Common myeloid progenitor, CD34-positive (primary cell): Measurements from ENCODE around the gene GLI2.

Experiments
- CTCF ChIA-PET: fragments of 350-600 bp; sonication (Branson Sonifier 250); formaldehyde crosslinking; loops from one replicate; lab custom pipeline; 2021; ENCODE audit warnings: antibody characterized with exemption; lab: Charles Lee
- POLR2A ChIA-PET: fragments of 350-600 bp; sonication (Branson Sonifier 250); formaldehyde crosslinking; loops from one replicate; lab custom pipeline; 2021; ENCODE audit warnings: antibody characterized with exemption; lab: Charles Lee
- DNase-seq, 3 donors: peaks; one replicate each; pipeline versions ENCODE4 v3.0.0 to v3.0.0-alpha.2; 2013
- H3K27ac ChIP-seq, 2 experiments: 1 replicate in 1 of 2; 2 replicates in 1 of 2; pipeline ENCODE4 v1.7.0; 2013; ENCODE audit warnings: inconsistent platforms in 2 of 2, low read length in 2 of 2, mild to moderate bottlenecking in 2 of 2, low read depth in 1 of 2, moderate library complexity in 1 of 2; ENCODE audit not compliant: severe bottlenecking in 2 of 2, insufficient read depth in 1 of 2, poor library complexity in 1 of 2
- H3K27me3 ChIP-seq, 5 experiments: replicated peaks in 2 of 5; 1 replicate in 3 of 5; 2 replicates in 2 of 5; pipeline versions ENCODE4 v1.6.1 to v1.7.0; 2013; ENCODE audit warnings: low read length in 4 of 5, mild to moderate bottlenecking in 2 of 5, moderate library complexity in 2 of 5, inconsistent platforms in 1 of 5; ENCODE audit not compliant: insufficient read depth in 5 of 5, control insufficient read depth in 4 of 5
- H3K36me3 ChIP-seq, 4 experiments: 1 replicate in 2 of 4; 2 replicates in 2 of 4; pipeline versions ENCODE4 v1.6.1 to v1.7.0; 2013; ENCODE audit warnings: low read length in 3 of 4, control low read depth in 1 of 4, mild to moderate bottlenecking in 1 of 4; ENCODE audit not compliant: control insufficient read depth in 4 of 4, insufficient read depth in 4 of 4
- H3K4me1 ChIP-seq, 4 experiments: 1 replicate in 3 of 4; 2 replicates in 1 of 4; pipeline versions ENCODE4 v1.6.1 to v1.7.1; 2013; ENCODE audit warnings: low read length in 3 of 4, mild to moderate bottlenecking in 3 of 4, control low read depth in 1 of 4, inconsistent platforms in 1 of 4, moderate library complexity in 1 of 4; ENCODE audit not compliant: control insufficient read depth in 4 of 4, insufficient read depth in 4 of 4; ENCODE audit errors: control extremely low read depth in 1 of 4
- H3K4me3 ChIP-seq, 7 experiments: 1 replicate in 4 of 7; 2 replicates in 3 of 7; pipeline versions ENCODE4 v1.5.1 to v1.7.0; 2013; ENCODE audit warnings: mild to moderate bottlenecking in 7 of 7, low read length in 6 of 7, moderate library complexity in 6 of 7, inconsistent platforms in 2 of 7, low read depth in 2 of 7, control low read depth in 1 of 7; ENCODE audit not compliant: insufficient read depth in 4 of 7, control insufficient read depth in 1 of 7; ENCODE audit errors: extremely low read depth in 1 of 7
- H3K9me3 ChIP-seq, 5 experiments: 1 replicate in 4 of 5; 2 replicates in 1 of 5; pipeline versions ENCODE4 v1.6.1 to v1.7.1; 2013; ENCODE audit warnings: low read length in 4 of 5, mild to moderate bottlenecking in 2 of 5, inconsistent platforms in 1 of 5, low read depth in 1 of 5, moderate library complexity in 1 of 5; ENCODE audit not compliant: control insufficient read depth in 4 of 5, insufficient read depth in 2 of 5; ENCODE audit errors: control extremely low read depth in 1 of 5
- WGBS: methylation state at CpG from one replicate; pipeline ENCODE4 v1.1.5; 2013; ENCODE audit not compliant: insufficient coverage; 5-methylcytosine and 5-hydroxymethylcytosine counted together

Gene GLI2

DNA sequence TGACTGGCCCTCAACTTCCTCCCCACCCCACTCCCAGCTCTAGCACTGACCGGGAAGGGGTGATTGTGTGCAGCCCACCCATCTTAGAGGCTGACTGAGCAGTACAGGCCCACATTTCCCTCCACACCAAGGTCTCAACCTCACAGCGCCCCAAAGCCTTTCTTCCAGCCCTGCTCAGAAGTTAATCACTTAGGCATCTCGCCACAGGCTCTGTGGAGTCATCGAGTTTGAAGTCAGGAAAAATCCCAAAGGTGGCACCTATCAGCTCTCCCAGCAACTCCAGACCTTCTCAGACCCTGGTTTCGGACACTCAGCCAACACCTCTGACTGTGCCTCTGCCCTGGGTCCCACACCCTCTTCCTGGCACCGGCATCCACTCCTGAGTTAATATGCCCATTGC, 43.0 kb upstream of the GLI2 start:
- DNase-seq: no peak
- ChIA-PET CTCF (interaction anchor here (1.0 to 3.4 kb wide), 8 partner anchors 11 to 390 kb away, joined by 3 to 21 read pairs (median 4); no protein-coding TSS in a partner anchor), POLR2A (no interaction called here)
- peaks cover 0 to 2% (median 0%) of the 10 kb centered on the region in 5 experiments for H3K9me3 ChIP-seq
- peaks cover 0 to 8% (median 0%) of the 10 kb centered on the region in 4 experiments for H3K4me1 ChIP-seq
- no peak overlapping the region for H3K27ac ChIP-seq
- H3K27me3 ChIP-seq: peaks cover 8 to 52% (median 15%) of the 10 kb centered on the region in 5 experiments
- no peak overlapping the region for H3K4me3 ChIP-seq
- WGBS: 97% methylated on average over 4 of the region's 6 CpGs
- no peaks in the 10 kb centered on the region for H3K36me3 ChIP-seq

DNA sequence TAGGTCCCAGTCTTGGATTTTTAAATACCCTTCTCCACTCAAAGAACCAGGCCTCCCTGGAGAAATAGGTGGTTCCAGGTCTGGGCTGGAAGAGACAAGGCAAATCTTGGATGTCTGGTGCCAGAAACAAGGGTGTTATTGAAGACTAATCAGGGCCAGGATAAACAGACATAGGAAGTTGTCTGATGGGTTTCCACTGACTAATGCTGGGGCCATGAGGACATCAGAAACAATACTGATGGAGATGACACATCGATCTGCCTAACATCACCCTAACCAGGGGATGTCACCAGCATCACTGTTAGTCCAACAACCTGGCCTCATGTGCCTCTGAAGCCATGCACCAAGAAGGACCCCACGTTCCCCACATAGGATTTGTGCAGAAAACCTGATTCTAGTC, 42.5 kb upstream of the GLI2 start:
- Histone ChIP-seq H3K4me3 (no peak overlapping the region), H3K27me3 (peaks cover 8 to 52% (median 15%) of the 10 kb centered on the region in 5 experiments), H3K9me3 (peaks cover 0 to 2% (median 0%) of the 10 kb centered on the region in 5 experiments), H3K4me1 (peaks cover 0 to 8% (median 0%) of the 10 kb centered on the region in 4 experiments), H3K36me3 (no peaks in the 10 kb centered on the region), H3K27ac (no peak overlapping the region)
- ChIA-PET CTCF (interaction anchor here (1.0 to 3.4 kb wide), 9 partner anchors 12 to 390 kb away, joined by 3 to 21 read pairs (median 4); no protein-coding TSS in a partner anchor), POLR2A (no interaction called here)
- DNase-seq: no peak
- 90% methylated on average over 1 of the region's 2 CpGs for WGBS

DNA sequence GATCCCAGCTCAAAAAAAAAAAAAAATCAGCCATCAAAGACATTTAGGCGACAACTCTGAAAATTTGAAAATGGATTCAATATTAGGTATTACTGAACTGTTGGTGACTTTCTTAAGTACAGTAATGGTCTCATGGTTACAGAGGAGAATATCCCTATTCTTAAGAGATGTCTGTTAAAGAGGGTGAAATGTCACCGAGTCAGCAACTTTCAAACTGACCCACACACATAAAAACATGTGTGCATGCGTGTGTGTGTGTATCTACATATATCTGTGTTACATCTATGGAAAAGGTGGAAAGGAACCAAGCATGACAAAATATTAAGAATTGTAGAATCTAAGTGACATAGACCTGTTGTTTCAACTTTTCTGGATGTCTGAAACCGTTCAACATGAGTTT, 41.6 kb upstream of the GLI2 start:
- H3K4me1 ChIP-seq: peaks cover 0 to 8% (median 0%) of the 10 kb centered on the region in 4 experiments
- peaks cover 8 to 55% (median 15%) of the 10 kb centered on the region in 5 experiments for H3K27me3 ChIP-seq
- peaks cover 0 to 2% (median 0%) of the 10 kb centered on the region in 5 experiments for H3K9me3 ChIP-seq
- POLR2A ChIA-PET: no interaction called here
- CTCF ChIA-PET: interaction anchor here (0.6 to 3.7 kb wide), 7 partner anchors 13 to 386 kb away, joined by 3 to 29 read pairs (median 6); no protein-coding TSS in a partner anchor
- no peak for DNase-seq
- WGBS: 67% methylated on average over 1 of the region's 4 CpGs
- no peak overlapping the region for H3K4me3 ChIP-seq
- H3K27ac ChIP-seq: no peak overlapping the region
- no peaks in the 10 kb centered on the region for H3K36me3 ChIP-seq

GRCh38 chr2:120697471-120697870, 38.2 kb upstream of the GLI2 start:
- peaks cover 0 to 2% (median 0%) of the 10 kb centered on the region in 5 experiments for H3K9me3 ChIP-seq
- peaks cover 6 to 54% (median 15%) of the 10 kb centered on the region in 5 experiments for H3K27me3 ChIP-seq
- POLR2A ChIA-PET: no interaction called here
- no peak overlapping the region for H3K4me3 ChIP-seq
- H3K4me1 ChIP-seq: peaks cover 0 to 10% (median 0%) of the 10 kb centered on the region in 4 experiments
- no peaks in the 10 kb centered on the region for H3K36me3 ChIP-seq
- CTCF ChIA-PET: interaction anchor here (0.7 to 3.7 kb wide), 5 partner anchors 10 to 383 kb away, joined by 3 to 29 read pairs (median 4); no protein-coding TSS in a partner anchor
- no peak overlapping the region for H3K27ac ChIP-seq
- WGBS: 100% methylated on average over 1 of the region's 2 CpGs
- DNase-seq: no peak

GRCh38 chr2:120699292-120699691, 36.4 kb upstream of the GLI2 start:
- DNase-seq: no peak
- Histone ChIP-seq H3K4me1 (peaks cover 0 to 15% (median 0%) of the 10 kb centered on the region in 4 experiments), H3K4me3 (no peak overlapping the region), H3K27ac (no peak overlapping the region), H3K27me3 (peaks cover 6 to 57% (median 10%) of the 10 kb centered on the region in 5 experiments), H3K36me3 (no peaks in the 10 kb centered on the region), H3K9me3 (peaks cover 0 to 2% (median 0%) of the 10 kb centered on the region in 5 experiments)
- ChIA-PET CTCF (interaction anchor here (0.8 to 1.8 kb wide), 2 partner anchors 378 to 381 kb away, joined by 3 to 10 read pairs; no protein-coding TSS in a partner anchor), POLR2A (no interaction called here)
- WGBS: 67% methylated on average over 1 of the region's 3 CpGs

- H3K27ac ChIP-seq: no peak overlapping the region
Measured at GRCh38 chr2:120700659-120701058, 35.0 kb upstream of the GLI2 start.

GRCh38 chr2:120701096-120701495, 34.6 kb upstream of the GLI2 start:
- Histone ChIP-seq H3K36me3 (no peaks in the 10 kb centered on the region), H3K9me3 (peaks cover 0 to 2% (median 0%) of the 10 kb centered on the region in 5 experiments), H3K4me1 (peaks cover 0 to 7% (median 0%) of the 10 kb centered on the region in 4 experiments), H3K27ac (no peak overlapping the region), H3K27me3 (peaks cover 3 to 40% (median 4%) of the 10 kb centered on the region in 5 experiments), H3K4me3 (no peak overlapping the region)
- 93% methylated on average over 2 of the region's 7 CpGs for WGBS
- no peak for DNase-seq
- CTCF ChIA-PET: interaction anchor here (0.6 to 1.7 kb wide), 4 partner anchors 11 to 378 kb away, joined by 3 to 5 read pairs (median 4); no protein-coding TSS in a partner anchor
- POLR2A ChIA-PET: no interaction called here

More at GRCh38 chr2:120700659-120701058, 35.0 kb upstream of the GLI2 start:
- ChIA-PET POLR2A (no interaction called here), CTCF (interaction anchor here (0.6 to 1.7 kb wide), 2 partner anchors 18 to 378 kb away, joined by 4 to 5 read pairs; no protein-coding TSS in a partner anchor)
- peaks cover 0 to 11% (median 0%) of the 10 kb centered on the region in 4 experiments for H3K4me1 ChIP-seq
- 89% methylated on average over 2 of the region's 4 CpGs for WGBS
- no peak for DNase-seq
- H3K9me3 ChIP-seq: peaks cover 0 to 2% (median 0%) of the 10 kb centered on the region in 5 experiments
- H3K4me3 ChIP-seq: no peak overlapping the region
- H3K36me3 ChIP-seq: no peaks in the 10 kb centered on the region
- H3K27me3 ChIP-seq: peaks cover 3 to 44% (median 8%) of the 10 kb centered on the region in 5 experiments
